Activated effector memory CD4-positive, alpha-beta T cell treated with Interleukin-2 at 50 U/mL for 16 hours (primary cell): ENCODE measurements around the gene SNX14.

Source experiments
- DNase-seq: peaks from one replicate; pipeline ENCODE4 v3.0.0-alpha.2; 2020

SNX14 gene

GRCh38 chr6:85496856-85497255, 96.8 kb downstream of the SNX14 start:
- DNase-seq = no peak

- no peak for DNase-seq
Observed at GRCh38 chr6:85496009-85496579, 97.6 kb downstream of the SNX14 start.

- no peak for DNase-seq
Observed at GRCh38 chr6:85494547-85495536, 98.8 kb downstream of the SNX14 start.

GRCh38 chr6:85493389-85493788, 100.3 kb downstream of the SNX14 start:
- DNase-seq = no peak

GRCh38 chr6:85490516-85491248, 103.0 kb downstream of the SNX14 start:
- DNase-seq = no peak

GRCh38 chr6:85484948-85485347, 108.7 kb downstream of the SNX14 start:
- DNase-seq = no peak

- DNase-seq = no peak
Observed at GRCh38 chr6:85483846-85484245, 109.8 kb downstream of the SNX14 start.

- DNase-seq = peak; percentile 64
Observed at GRCh38 chr6:85482905-85483700, 110.6 kb downstream of the SNX14 start.

GRCh38 chr6:85482206-85482904, 111.3 kb downstream of the SNX14 start:
- DNase-seq = no peak

- DNase-seq = no peak
Observed at GRCh38 chr6:85479208-85479607, 114.5 kb downstream of the SNX14 start.

- DNase-seq = no peak
Observed at GRCh38 chr6:85476532-85476931, 117.1 kb downstream of the SNX14 start.

GRCh38 chr6:85473748-85474147, 119.9 kb downstream of the SNX14 start:
- no peak for DNase-seq

GRCh38 chr6:85472744-85473143, 120.9 kb downstream of the SNX14 start:
- no peak for DNase-seq

GRCh38 chr6:85470023-85470410, 123.6 kb downstream of the SNX14 start:
- DNase-seq = no peak

GRCh38 chr6:85469276-85470022, 124.2 kb downstream of the SNX14 start:
- DNase-seq = no peak

GRCh38 chr6:85468326-85468725, 125.3 kb downstream of the SNX14 start:
- DNase-seq = no peak

GRCh38 chr6:85465762-85466161, 127.9 kb downstream of the SNX14 start:
- no peak for DNase-seq

GRCh38 chr6:85464722-85465150, 128.9 kb downstream of the SNX14 start:
- no peak for DNase-seq

- no peak for DNase-seq
Observed at GRCh38 chr6:85464260-85464644, 129.4 kb downstream of the SNX14 start.

- DNase-seq = no peak
Observed at GRCh38 chr6:85463621-85464259, 129.9 kb downstream of the SNX14 start.

GRCh38 chr6:85462673-85463072, 131.0 kb downstream of the SNX14 start:
- no peak for DNase-seq
